GM18499 (cell line): ENCODE data around the gene OR5B12.
"Not testable (repeated sequence)": the region's sequence is repeated elsewhere in the genome, so short reads cannot be mapped to it uniquely, and the experiment has no call there.

Experiments
- ATAC-seq: cut with Tn5 transposase; IDR thresholded peaks from one replicate; pipeline ENCODE4 v1.9.1; 2021; ENCODE audit warnings: moderate number of reproducible peaks; ENCODE audit not compliant: insufficient read depth, unreplicated experiment

OR5B12 gene

DNA sequence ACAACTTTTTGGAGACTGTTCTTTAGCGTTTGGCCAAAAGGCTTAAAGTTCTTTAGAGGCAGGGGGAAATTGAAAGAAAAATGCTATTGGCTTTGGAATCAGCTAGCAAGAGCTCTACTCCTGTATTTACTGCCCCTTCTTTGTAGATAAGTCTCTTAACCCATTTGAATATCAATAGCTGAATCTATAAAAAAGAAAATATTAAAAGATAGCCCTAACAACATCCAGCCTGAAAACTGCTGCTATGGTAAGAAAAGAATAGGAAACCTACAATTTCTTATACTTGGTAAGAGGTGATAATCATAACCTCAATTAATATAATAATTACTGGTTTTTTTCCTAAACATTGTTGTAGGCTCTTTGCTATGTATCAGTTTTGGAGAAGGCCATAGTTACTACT is at the start of gene OR5B12:
TSS of gene OR5B12 (minus strand) at position 101 of the 400 bp plus-strand sequence. CDS start 2,085 bp downstream, outside the sequence.
- no peak for ATAC-seq

DNA sequence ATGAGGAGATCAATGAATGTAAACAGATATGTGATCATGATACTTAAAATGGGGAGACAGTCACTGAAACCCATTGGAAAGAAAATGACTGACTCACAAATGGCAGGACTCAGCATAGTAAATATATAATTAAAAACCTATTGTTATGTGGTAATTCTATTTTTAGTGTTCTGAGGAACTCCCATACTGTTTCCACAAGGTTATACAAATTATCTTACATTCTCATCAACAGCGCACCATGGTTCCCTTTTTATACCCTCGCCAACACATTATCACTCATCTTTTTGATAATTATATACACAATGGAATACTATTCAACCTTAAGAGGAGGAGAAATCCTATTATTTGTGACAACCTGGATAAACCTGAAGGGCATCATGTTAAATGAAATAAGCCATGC is 48.8 kb upstream of the OR5B12 start:
- no peak for ATAC-seq

DNA sequence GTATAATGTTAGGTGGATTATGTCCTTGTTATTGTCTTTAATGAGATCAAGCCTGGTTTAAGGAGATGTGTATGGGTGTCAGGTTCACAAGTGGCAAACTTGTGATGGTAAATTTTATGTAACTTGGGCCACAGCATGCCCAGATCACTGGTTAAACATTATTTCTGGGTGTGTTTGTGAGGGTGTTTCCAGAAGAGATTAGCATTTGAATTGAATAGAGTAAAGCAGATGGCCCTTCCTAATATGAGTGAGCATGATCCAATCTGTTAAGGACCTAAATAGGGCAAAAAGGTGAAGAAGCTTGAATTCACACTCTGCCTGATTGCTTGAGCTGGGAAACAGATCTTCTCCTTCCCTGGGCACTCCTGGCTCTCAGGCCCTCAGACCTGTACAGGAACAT is 45.1 kb upstream of the OR5B12 start:
- ATAC-seq: no peak

DNA sequence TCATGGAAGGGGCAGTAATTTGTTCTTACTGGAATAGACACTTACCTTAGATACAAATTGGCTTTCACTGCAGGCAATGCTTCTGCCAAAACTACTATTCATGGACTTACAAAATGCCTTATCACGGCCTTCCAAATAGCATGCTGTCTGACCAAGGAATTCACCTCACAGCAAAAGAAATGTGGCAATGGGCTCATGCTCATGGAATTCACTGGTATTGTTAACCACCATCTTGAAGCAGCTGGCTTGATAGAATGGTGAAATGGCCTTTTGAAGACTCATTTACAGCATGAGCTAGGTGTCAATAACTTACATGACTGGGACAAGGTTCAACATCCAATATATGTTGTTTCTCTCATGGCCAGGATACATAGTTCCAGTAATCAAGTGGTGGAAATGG is 43.9 kb upstream of the OR5B12 start:
- ATAC-seq: no peak

DNA sequence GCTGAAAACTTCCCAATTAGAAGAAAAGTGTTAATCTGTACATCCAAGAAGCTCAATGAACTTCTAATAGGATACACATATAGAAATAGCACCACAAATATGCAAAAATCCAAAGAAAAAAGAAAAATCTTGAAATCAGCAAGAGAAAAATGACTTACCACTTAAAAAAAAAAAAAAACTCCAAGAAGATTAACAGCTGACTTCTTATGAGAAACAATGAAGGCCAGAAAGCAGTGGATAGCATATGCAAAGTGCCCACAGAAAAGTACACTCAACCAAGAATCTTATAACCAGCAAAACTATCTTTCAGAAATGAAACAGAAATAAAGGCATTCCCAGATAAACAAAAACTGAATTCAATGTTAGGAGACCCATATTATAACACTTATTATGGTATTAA is 29.9 kb upstream of the OR5B12 start:
- ATAC-seq: no peak

DNA sequence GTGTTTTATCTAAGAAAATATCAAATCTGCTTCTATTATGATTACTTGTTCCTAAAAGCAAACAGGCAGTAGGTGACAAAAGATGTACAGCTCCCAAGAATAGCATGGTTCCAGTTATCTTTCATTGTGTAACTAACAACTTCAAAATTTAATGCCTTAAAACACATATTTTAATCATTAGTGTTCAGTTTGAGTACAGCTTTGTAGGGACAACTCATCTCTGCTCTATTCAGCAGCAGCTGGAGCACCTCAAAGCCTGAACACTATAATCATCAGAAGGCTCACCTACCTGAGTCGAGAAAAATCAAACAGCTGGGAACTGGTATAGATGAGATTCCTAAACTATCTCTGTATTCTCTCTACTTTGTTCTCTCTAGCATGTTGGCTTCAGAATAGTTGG is 24.3 kb upstream of the OR5B12 start:
- ATAC-seq: no peak

DNA sequence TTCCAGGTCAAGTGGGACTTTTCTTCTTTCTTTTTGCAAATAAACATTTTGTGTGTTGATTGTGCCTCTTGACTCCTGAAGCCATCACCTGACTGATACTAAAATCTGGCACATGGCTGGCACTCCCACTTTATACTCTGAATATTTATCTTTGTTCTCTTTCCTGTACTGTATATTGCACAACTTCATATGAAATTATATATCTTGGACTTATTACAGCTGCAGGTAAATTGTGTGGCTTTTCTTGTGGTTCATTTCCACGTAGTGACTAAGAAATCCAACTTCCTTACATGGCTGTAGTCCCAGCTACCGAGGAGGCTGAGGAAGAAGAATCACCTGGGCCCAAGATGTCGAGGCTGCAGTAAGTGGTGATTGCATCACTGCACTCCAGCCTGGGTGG is 23.7 kb upstream of the OR5B12 start:
- no peak for ATAC-seq

DNA sequence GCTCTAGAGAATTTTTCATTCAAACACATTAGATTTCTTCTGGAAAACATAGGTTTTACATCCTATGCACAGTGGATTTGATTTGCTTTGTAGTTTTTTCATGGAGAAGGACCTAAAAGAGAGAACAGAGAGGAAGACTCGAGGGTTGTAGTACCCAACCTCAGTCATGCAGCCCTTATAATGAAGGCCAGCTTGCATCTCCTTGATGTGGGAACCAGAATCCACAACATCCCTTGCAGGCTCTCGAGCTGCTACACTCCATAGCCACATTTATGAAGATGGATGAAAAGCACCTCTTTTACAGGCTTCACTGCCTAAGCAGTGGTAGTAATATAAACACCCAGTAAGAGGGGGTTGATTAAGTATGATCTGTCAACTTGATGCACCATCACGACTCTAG is 9.5 kb upstream of the OR5B12 start:
- no peak for ATAC-seq

DNA sequence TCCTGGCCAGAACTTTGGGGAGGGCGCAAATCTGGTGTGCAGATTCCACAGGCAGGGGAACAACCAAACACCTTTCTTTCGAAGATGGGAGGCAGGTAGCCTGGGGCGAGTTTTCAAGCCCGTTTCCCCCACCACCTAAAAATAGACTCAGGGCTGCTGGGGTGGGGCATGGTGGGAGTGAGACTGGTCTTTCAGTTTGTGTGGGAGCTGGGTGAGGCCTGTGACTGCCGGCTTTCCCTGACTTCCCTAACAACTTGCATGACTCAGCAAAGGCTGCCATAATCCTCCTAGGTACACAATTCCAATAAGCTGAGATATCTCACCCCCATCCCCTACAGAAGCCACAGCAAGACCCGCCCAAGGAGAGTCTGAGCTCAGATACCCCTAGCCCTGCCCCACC is 4.3 kb upstream of the OR5B12 start:
- ATAC-seq: no peak

DNA sequence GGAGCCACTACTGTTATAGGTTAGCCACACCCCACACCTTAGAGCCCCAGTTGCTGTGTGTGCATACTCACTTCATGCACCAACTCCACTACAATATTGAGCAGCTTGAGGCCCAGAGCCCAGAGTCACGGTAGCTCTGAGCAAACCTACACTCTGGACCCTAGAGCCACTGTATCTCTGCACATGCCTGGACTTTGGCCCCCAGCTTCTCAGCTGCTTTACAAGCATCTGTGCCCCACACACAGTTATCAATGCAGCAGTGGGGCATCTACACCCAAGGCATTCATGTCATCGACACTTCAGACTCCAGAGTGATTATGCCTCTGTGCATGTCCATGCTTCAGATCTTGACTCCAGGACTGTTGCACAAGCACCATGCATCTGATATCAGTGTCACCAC is 2.3 kb upstream of the OR5B12 start:
- no peak for ATAC-seq

DNA sequence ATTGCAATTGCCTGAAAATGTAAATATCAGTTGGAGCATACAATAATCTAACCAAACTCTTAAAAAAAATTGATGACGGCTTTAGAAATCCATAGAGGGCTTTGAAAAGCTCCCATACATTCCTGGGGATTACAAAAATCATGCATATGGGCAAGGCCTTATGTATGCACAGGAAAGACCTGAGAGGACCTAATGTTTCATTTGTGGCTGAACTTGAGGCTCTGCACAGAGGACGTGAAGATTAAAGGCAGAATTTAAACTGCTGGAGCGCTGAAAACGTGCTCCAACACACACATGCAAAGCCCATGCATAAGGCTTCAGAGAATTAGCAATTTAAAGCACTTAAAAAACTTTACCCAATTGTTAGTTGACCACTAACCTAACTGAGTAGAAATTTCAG is 3.5 kb downstream of the OR5B12 start:
- ATAC-seq: no peak

DNA sequence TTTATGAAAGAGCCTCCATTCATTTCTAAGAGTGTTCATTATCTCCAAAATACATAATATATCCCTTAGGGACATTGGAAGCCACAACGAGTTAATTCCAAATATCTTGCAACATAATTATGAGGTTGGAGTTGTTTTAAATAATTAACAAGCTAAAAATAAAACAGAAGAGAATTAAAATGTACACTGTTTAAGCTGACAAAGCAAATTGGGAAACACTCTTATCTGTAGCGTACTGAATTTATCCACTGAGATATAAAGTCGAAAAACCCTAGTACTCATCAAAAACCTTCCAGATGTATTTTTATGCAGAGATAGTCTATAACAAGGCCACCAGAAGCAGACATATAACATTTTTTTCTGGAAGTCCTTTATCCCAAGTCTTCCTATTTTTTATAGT is 7.8 kb downstream of the OR5B12 start:
- no peak for ATAC-seq

DNA sequence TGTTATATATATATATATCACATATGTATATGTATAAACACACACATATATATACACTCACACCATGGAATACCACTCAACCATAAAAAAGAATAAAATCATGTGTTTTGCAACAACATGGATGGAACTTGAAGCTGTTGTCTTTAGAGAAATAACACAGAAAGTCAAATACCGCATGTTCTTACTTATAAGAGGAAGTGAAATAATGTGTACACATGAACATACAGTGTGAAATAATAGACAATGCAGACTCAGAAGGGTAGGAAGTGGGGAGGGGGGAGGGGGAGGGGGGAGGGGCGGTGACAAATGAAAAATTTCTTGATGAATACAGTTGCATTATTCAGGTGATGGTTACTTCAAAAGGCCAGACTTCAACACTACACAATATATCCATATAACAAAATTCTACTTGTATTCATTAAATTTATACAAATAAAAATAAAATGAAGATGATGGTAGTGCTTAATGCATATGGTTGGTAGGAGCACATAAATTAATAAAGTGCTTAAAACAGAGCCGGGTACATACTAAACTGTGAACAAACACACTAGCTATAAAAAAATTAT is 8.3 kb downstream of the OR5B12 start:
- peak; percentile 89 for ATAC-seq

DNA sequence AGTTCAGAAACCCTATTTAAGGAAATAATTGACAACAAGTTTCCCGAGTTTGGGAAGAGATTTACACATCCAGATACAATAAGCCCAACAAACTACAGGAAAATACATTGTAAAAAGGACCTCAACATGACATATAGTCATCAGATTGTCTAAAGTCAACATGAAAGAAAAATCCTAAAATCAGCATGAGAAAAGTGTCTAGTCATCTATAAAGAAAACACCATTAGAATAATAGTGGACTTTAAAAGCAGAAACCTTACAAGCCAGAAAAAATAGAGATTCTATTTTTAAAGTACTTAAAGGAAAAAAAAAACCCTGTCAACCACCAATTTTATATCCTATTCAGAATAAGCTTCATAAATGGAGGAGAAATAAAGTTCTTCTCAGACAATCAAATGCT is 12.8 kb downstream of the OR5B12 start:
- ATAC-seq: no peak

DNA sequence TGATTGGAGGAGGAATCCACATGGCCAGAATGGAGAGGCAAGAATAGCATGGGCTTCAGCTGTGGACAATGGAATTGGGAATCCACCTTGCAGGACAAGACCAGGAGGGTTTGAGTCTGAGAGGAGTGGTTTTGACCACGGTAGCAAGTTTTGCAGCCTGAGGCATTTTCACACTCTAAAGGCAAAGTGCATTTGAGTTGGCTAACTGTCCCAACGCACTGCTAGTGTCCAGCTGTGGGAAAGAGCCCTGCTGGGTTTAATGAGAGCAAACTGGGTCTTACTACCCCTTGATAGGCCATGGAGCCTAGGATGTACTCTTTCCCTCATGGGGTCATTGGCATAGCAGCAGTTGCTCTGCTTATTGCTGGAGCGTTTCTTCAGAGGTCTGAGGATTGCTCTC is 14.0 kb downstream of the OR5B12 start, which contains the start of gene OR5B2:
TSS of gene OR5B2 (minus strand) at position 101 of the 400 bp plus-strand sequence. CDS start 4,860 bp downstream, outside the sequence.
- ATAC-seq: no peak

DNA sequence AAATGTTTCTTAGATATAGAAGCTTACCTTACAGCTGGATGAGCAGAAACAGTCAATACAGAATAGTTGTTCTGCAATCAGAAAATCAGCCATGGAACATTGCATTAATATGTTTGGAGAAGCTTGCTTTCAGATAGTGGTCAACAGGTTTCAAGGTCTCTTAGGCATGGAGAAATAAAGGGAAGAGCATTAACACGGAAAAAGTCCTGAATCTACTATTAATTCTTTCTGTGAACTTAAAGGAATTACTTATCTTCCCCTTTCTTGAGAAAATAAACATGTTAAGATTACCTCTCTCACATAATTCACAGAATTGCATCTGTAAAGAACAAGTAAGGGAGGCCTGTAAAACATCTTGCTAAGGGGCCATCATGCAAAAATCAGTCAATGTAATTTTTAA is 35.3 kb downstream of the OR5B12 start, which contains the start of gene OR5B3:
TSS of gene OR5B3 (minus strand) at position 101 of the 400 bp plus-strand sequence. CDS start 3,465 bp downstream, outside the sequence.
- ATAC-seq: no peak

DNA sequence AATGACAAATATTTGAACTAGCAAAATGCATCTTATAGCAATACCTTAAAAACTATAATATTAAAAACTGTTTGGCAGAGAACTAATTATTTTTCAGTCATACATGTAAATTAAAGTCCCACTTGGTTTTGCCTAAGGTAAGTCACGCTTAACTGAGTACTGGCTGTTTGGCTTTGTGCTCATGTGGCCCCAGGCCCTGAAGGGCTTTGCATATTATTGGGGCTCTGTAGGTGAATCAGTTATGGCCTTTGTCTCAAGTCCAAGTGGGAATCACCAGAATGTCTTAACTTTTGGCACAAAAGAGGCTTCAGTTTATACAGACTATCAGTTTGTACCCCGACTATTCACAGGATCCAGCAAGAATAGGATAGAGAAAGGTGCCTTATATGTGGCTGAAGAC is 42.4 kb downstream of the OR5B12 start:
- not testable (repeated sequence) for ATAC-seq

DNA sequence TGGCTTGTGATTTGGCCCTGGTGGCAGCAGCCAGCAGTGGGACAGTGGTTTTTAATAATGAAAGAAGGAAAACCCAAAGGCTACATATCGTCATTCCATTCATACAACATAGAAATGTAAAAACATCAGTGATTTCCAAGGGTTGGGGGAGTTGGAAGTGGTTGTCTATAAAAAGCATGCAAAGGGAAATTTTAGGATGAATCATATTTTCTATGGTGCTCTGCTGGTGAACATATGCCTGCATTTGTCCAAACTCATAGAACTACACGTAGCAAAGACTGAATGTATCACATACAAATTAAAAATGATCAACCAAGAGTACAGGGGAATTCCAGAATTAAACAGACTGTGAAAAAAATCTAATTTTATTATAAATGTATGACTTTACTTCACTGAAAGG is 46.5 kb downstream of the OR5B12 start:
- no peak for ATAC-seq

DNA sequence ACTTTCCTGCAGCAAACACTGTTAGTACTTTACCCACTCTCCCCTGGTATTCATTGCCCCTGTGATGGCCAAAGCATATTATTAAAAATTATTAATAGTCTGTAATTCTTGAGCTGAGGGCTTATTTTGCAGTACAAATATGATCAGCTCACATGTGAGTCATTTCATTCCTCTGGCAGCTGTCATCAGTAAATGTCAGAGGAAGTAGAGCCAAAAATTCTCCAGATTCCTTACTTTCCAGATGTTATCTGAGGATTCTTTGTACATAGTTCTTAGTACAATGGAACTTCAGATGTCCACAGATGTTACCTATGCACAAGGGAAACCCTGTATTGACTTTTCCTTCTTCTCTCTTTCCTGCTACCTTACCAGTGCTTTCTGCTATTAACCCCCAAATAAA is 47.8 kb downstream of the OR5B12 start:
- ATAC-seq: no peak

DNA sequence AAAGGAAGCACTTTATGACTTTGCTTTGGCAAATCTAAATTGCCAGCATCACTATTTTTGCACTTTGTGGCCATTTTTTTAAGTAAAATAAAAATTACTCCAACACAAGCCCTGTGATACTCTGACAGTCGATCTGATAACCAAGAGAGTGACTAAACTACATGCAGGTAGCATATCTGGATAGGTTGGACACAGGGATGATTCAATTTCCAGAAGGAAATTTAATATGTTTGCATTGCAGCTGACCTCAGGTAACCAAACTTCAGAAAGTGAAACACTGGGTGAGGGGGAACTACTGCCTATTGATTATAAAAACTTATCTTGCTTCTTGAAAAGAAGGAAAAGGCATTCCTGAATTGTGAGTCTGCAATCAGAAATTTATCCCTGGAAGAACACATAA is 49.3 kb downstream of the OR5B12 start:
- ATAC-seq: no peak

DNA sequence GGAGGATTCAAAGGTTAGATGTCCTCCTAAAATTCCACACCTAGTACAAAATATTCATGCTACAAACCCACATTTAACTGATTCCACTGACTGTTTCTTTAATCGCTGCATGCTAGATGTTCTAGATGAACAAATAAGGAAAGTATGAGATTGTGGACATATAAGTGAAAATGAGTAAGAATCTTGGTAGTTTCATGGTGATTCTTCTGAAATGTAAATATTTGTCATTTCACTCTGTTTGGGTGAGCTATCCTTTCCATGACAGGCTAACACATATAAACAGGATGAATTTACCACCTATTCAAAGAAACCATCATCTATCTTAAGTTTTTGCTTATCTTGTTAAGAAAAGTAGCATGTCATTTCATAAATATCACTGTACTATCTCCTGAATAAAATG is 50.2 kb downstream of the OR5B12 start:
- ATAC-seq: no peak

DNA sequence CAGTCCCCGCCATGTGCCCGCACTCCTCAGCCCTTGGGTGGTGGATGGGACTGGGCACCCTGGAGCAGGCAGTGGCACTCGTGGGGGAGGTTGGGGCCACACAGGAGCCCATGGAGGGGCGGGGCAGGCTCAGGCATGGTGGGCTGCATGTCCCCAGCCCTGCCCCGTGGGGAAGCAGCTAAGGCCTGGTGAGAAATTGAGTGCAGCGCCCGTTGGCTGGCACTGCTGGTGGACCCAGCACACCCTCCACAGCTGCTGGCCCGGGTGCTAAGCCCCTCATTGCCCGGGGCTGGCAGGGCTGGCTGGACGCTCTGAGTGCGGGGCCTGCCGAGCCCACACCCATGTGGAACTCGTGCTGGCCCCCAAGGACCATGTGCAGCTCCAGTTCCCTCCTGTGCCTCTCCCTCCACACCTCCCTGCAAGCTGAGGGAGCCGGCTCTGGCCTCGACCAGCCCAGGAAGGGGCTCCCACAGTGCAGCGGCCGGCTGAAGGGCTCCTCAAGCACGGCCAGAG is 51.4 kb downstream of the OR5B12 start:
- ATAC-seq: no peak
